Activated T-cell treated with anti-CD3 and anti-CD28 coated beads for 1 hour (primary cell): Measurements from ENCODE around the gene DLL4.

Experiments
- DNase-seq: peaks from one replicate; pipeline ENCODE4 v3.0.0-alpha.2; 2020; ENCODE audit warnings: low read depth

Gene DLL4

GRCh38 chr15:40927873-40928806, 1.0 kb upstream of the DLL4 start:
- no peak for DNase-seq

- no peak for DNase-seq
These were observed 705 bp downstream of the DLL4 start for GRCh38 chr15:40929660-40930429.

DNA sequence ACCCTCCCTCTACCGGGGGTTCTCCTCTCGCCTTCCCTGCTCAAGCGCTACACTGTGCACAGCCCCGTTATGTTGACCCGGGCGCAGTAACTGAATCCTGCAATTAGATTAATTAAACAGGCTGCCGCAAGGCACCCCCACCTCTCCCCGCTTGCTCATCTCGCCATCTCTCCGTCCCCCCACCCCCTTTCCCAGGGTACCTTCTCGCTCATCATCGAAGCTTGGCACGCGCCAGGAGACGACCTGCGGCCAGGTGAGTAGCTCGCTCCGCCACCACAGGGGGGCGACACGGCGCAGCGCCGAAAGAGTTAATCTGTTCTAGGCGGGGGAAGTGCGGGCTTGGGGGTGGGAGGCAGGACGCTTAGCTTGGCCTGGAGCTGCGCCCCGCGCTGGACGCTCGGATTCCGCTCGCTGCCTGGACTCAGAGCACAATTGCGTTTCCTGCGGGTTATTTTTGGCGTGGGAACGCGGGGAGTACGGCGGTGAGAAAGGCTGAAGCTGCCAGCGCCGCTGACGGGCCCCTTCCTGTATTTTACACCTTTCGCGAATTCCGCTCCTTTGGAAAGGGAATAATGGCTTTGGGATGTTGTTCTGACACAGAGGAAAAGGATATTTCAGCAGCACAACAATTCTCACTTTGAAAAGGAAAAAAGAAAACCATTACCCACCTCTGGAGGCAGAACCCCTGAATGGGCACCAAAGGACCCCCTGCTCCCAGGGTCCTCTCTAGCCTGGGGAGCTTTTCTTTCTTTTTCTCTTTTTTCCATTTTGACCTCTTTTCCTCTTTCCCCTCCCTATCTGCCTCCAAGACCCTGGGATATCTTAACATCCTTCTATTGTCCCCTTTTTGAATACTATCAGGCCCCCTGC, 1.5 kb downstream of the DLL4 start:
- peak; percentile 39 for DNase-seq

DNA sequence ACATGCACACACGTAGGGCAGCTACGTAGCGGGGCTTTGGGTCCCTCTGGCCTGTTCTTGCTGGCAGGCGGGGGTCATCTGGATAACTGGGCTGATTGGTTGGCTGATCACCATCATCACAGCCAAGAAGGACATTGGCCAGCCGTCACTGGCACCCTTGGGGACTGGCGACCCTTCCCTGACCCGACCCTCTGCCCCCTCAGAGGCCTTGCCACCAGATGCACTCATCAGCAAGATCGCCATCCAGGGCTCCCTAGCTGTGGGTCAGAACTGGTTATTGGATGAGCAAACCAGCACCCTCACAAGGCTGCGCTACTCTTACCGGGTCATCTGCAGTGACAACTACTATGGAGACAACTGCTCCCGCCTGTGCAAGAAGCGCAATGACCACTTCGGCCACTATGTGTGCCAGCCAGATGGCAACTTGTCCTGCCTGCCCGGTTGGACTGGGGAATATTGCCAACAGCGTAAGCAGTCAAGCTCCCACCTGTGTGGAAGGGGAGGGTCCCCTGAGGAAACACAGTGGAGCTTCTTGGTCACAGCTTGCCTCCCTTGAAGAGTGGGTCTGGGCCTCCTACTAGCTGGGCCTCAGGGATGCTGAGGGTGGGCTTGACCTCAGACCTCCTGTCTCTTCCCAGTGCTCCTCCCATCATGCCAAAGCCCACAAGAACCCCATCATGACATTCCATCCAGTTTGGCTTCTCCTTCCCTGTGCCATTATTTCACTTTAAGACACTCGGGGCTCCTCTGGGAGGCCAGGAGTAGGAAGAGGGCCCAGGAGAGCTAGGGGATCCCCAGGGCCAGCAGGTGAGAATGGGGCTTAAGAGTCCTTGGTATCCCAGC, 2.4 kb downstream of the DLL4 start:
- DNase-seq: no peak

GRCh38 chr15:40932156-40932555, 3.0 kb downstream of the DLL4 start:
- DNase-seq: no peak

GRCh38 chr15:40932649-40933516, 3.7 kb downstream of the DLL4 start:
- DNase-seq: no peak

DNA sequence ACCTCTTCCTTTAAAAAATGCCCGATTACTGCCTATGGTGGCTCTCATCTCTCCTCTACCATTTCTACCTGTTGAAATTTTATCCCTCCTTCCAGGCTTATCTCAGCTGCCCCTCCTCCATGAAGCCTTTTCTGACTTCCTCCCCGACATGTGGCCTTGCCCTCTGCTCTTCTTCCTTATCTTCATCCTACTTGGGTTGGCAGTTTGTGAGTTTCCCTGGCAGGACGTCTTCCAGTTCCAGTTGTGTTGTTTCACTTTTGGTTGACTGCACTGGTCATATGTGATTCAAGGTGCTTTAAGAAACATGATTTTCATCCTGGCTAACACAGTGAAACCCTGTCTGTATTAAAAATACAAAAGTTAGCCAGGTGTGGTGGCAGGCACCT, 4.4 kb downstream of the DLL4 start:
- no peak for DNase-seq

DNA sequence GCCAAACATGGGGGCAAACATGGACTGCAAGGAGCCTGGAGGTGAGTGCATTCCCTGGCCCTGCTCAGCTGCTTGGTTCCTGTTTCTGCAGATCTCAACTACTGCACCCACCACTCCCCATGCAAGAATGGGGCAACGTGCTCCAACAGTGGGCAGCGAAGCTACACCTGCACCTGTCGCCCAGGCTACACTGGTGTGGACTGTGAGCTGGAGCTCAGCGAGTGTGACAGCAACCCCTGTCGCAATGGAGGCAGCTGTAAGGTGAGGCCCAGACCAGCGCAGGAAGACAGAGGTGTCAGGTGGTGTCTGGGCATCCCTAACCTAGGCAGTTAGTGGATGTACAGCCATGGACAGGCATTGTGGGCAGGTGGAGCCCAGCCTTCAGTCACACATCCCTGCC, 5.3 kb downstream of the DLL4 start:
- DNase-seq: no peak

DNA sequence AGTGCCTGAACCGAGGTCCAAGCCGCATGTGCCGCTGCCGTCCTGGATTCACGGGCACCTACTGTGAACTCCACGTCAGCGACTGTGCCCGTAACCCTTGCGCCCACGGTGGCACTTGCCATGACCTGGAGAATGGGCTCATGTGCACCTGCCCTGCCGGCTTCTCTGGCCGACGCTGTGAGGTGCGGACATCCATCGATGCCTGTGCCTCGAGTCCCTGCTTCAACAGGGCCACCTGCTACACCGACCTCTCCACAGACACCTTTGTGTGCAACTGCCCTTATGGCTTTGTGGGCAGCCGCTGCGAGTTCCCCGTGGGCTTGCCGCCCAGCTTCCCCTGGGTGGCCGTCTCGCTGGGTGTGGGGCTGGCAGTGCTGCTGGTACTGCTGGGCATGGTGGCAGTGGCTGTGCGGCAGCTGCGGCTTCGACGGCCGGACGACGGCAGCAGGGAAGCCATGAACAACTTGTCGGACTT, 7.1 kb downstream of the DLL4 start:
- DNase-seq: no peak

DNA sequence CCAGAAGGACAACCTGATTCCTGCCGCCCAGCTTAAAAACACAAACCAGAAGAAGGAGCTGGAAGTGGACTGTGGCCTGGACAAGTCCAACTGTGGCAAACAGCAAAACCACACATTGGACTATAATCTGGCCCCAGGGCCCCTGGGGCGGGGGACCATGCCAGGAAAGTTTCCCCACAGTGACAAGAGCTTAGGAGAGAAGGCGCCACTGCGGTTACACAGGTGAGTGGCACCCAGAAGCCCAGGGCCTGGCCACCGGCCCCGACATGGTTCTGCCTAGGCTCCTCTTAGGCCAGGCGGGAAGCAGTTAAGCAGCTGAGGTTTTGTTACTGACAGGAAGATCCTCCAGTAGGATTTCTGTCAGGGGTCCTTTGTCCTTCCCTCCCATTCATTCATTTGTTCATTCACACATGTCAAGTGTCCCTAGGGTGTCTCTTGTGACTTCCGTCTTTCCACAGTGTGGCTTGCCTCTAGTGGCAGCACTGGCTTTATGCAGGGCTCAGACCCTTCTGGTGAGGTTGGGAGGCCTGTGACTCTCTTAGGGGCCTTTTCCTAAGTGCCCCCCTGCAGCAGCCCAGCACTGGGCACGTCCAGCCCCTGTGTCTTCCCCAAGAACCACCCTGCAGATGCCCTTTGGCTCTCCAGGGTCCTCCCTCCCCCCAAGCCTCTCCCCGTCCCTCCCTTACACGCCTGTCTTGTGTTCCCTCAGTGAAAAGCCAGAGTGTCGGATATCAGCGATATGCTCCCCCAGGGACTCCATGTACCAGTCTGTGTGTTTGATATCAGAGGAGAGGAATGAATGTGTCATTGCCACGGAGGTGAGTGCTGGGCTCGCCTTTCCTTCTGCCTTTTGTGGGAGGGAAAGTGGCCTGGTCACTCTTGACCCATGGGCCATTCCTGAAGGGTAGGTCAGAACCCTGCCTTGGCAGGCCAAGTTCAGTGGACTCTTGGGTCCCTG, 7.8 kb downstream of the DLL4 start:
- no peak for DNase-seq

GRCh38 chr15:40937762-40938535, 8.8 kb downstream of the DLL4 start:
- no peak for DNase-seq

- DNase-seq: no peak
These were observed 9.4 kb downstream of the DLL4 start for GRCh38 chr15:40938536-40938870.

DNA sequence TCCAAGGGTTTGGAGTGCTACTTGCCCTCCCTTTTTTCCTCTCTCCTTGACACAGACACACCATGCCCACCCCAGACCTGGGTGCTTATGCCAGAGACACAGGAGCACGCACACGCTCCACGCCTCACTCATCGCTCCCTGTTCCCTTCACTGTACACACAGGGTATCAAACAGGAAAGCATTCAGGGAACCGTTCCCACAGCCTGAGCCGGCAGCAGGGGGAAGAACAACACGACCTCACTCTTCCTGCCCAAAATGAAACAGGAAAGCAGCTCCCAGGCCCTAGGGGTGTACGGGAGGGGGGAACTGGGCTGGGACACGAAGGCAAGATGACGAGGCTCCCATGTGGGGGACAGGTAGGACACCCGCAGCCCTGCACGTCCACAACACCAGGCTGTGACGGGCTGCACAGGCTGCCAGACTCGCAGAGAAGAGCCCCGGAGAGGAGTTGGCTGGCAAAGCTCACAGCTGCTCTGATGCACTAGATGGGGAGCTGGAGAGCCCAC, 11.2 kb downstream of the DLL4 start:
- DNase-seq: no peak

DNA sequence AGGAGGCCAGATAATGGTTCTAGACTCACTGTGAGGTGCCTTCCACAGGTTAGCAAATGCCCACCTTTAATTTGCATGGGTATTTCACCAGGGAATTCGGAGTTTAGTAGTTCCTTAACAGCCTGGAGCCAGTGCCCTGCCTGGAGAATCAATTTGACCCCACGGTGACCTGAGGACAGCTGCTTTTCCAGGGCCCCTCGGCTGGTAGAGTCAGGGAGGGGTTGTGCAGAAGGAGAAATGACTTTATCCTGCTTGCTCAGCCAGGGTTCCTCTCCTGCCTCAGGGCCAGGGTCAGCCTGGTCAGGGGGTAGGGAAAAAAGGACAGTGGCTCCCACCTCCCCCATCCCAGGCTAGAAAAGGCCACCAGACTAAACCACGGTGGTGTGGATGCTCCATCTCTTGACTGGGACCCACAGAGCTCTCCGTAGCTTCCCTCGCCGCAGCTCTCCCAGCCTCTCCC, 12.0 kb downstream of the DLL4 start:
- no peak for DNase-seq

- peak; percentile 56 for DNase-seq
These were observed 12.6 kb downstream of the DLL4 start for GRCh38 chr15:40941528-40942336.

DNA sequence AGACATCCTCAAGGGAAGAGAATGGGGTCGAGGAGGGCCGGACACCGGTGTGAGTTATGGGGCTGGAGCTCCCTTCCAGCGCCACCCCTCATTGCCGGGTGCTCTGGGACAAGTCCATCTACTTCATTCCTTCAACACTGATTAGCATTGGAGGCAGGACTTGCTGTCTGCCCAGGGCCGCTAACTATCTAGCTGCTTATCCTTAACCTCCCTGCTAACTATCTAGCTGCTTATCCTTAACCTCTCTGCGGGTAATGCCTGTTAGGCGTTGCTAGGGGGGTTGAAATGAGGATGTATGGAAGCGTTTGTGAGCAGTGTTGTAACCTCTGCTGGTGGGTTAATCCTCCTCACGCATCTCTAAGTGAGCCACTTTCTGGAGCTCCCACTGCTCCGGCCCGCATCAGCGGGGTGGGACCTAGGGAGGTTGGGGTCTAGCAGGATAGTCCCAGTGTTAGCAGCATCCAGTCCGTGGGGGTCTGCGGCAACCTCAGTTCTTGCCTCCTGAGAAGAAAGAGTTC, 13.3 kb downstream of the DLL4 start:
- no peak for DNase-seq

GRCh38 chr15:40942878-40943277, 13.7 kb downstream of the DLL4 start:
- DNase-seq: no peak
